Activated naive CD4-positive, alpha-beta T cell treated with anti-CD3 and anti-CD28 coated beads, Interleukin-2, amount 10 ng/mL, durations not matched to agents 7 days and 5 days (primary cell): ENCODE data around the gene PRSS3.
"Not testable (repeated sequence)": the region's sequence is repeated elsewhere in the genome, so short reads cannot be mapped to it uniquely, and the experiment has no call there.

Experiments
- CTCF ChIA-PET: fragments of 350-600 bp; sonication (Branson Sonifier 250); formaldehyde crosslinking; loops from one replicate; lab custom pipeline; 2021; ENCODE audit warnings: antibody characterized with exemption; lab: Charles Lee
- DNase-seq: peaks from one replicate; pipeline ENCODE4 v3.0.0-alpha.2; 2020
- H3K27ac Mint-ChIP-seq: one replicate; pipeline ENCODE4 v1.8.0; 2021; ENCODE audit warnings: mild to moderate bottlenecking, moderate library complexity, mixed read lengths
- H3K27me3 Mint-ChIP-seq: one replicate; pipeline ENCODE4 v1.8.0; 2021; ENCODE audit warnings: mild to moderate bottlenecking, mixed read lengths
- H3K36me3 Mint-ChIP-seq: one replicate; pipeline ENCODE4 v1.8.0; 2021; ENCODE audit warnings: mixed read lengths
- H3K4me1 Mint-ChIP-seq: one replicate; pipeline ENCODE4 v1.8.0; 2021; ENCODE audit warnings: mixed read lengths
- H3K4me3 Mint-ChIP-seq: one replicate; pipeline ENCODE4 v1.8.0; 2021; ENCODE audit warnings: mild to moderate bottlenecking, moderate library complexity, mixed read lengths
- H3K9me3 Mint-ChIP-seq: one replicate; pipeline ENCODE4 v1.8.0; 2021; ENCODE audit warnings: mixed read lengths

Gene PRSS3

GRCh38 chr9:33774074-33774659, 21.2 kb upstream of the PRSS3 start:
- H3K4me1 Mint-ChIP-seq, H3K36me3 Mint-ChIP-seq, H3K27ac Mint-ChIP-seq, H3K4me3 Mint-ChIP-seq, DNase-seq, H3K9me3 Mint-ChIP-seq: not testable (repeated sequence)
- CTCF ChIA-PET: interaction anchor here (0.6 kb wide), 1 partner anchor 51 kb away, joined by 3 read pairs; no protein-coding TSS in a partner anchor
- peaks cover 20% of the 10 kb centered on the region for H3K27me3 Mint-ChIP-seq

- CTCF ChIA-PET: interaction anchor here (0.6 to 1.2 kb wide), 2 partner anchors 21 to 39 kb away, joined by 3 read pairs; no protein-coding TSS in a partner anchor
- no peak overlapping the region for H3K4me3 Mint-ChIP-seq
- peaks cover 15% of the 10 kb centered on the region for H3K27me3 Mint-ChIP-seq
Measured at GRCh38 chr9:33776578-33776977, 18.8 kb upstream of the PRSS3 start.

GRCh38 chr9:33778700-33779351, 16.5 kb upstream of the PRSS3 start:
- Mint-ChIP-seq H3K4me3 (no peak overlapping the region), H3K27ac (no peak overlapping the region), H3K27me3 (peaks cover 13% of the 10 kb centered on the region), H3K4me1 (peaks cover 2% of the 10 kb centered on the region), H3K9me3 (no peaks in the 10 kb centered on the region), H3K36me3 (no peaks in the 10 kb centered on the region)
- DNase-seq: peak; percentile 64
- CTCF ChIA-PET: interaction anchor here (0.6 to 1.5 kb wide), 16 partner anchors 9 to 419 kb away, joined by 3 to 12 read pairs (median 4); no protein-coding TSS in a partner anchor

More at GRCh38 chr9:33776578-33776977, 18.8 kb upstream of the PRSS3 start:
- DNase-seq: no peak
- no peak overlapping the region for H3K27ac Mint-ChIP-seq
- H3K36me3 Mint-ChIP-seq: no peaks in the 10 kb centered on the region
- H3K9me3 Mint-ChIP-seq: no peaks in the 10 kb centered on the region
- H3K4me1 Mint-ChIP-seq: no peaks in the 10 kb centered on the region

GRCh38 chr9:33780276-33780675, 15.1 kb upstream of the PRSS3 start:
- DNase-seq: no peak
- H3K36me3 Mint-ChIP-seq: no peaks in the 10 kb centered on the region
- no peak overlapping the region for H3K4me3 Mint-ChIP-seq
- CTCF ChIA-PET: interaction anchor here (1.5 kb wide), 1 partner anchor 12 kb away, joined by 4 read pairs; no protein-coding TSS in a partner anchor
- H3K27me3 Mint-ChIP-seq: peaks cover 16% of the 10 kb centered on the region
- peaks cover 2% of the 10 kb centered on the region for H3K4me1 Mint-ChIP-seq
- no peaks in the 10 kb centered on the region for H3K9me3 Mint-ChIP-seq
- no peak overlapping the region for H3K27ac Mint-ChIP-seq

GRCh38 chr9:33781736-33782135, 13.6 kb upstream of the PRSS3 start:
- CTCF ChIA-PET: interaction anchor here (0.8 to 1.1 kb wide), 2 partner anchors 12 to 44 kb away, joined by 3 read pairs; no protein-coding TSS in a partner anchor
- DNase-seq: no peak
- no peaks in the 10 kb centered on the region for H3K36me3 Mint-ChIP-seq
- H3K9me3 Mint-ChIP-seq: no peaks in the 10 kb centered on the region
- H3K4me3 Mint-ChIP-seq: no peak overlapping the region
- H3K4me1 Mint-ChIP-seq: peaks cover 2% of the 10 kb centered on the region
- no peak overlapping the region for H3K27ac Mint-ChIP-seq
- peaks cover 28% of the 10 kb centered on the region for H3K27me3 Mint-ChIP-seq

GRCh38 chr9:33782395-33783152, 12.8 kb upstream of the PRSS3 start:
- CTCF ChIA-PET: interaction anchor here (1.5 kb wide), 1 partner anchor 45 kb away, joined by 3 read pairs; no protein-coding TSS in a partner anchor
- peaks cover 27% of the 10 kb centered on the region for H3K27me3 Mint-ChIP-seq
- no peaks in the 10 kb centered on the region for H3K9me3 Mint-ChIP-seq
- H3K4me1 Mint-ChIP-seq: peaks cover 2% of the 10 kb centered on the region
- no peak overlapping the region for H3K27ac Mint-ChIP-seq
- no peaks in the 10 kb centered on the region for H3K36me3 Mint-ChIP-seq
- H3K4me3 Mint-ChIP-seq: no peak overlapping the region
- no peak for DNase-seq

- Mint-ChIP-seq H3K9me3 (no peaks in the 10 kb centered on the region), H3K27me3 (peaks cover 30% of the 10 kb centered on the region), H3K4me3 (no peak overlapping the region), H3K27ac (no peak overlapping the region), H3K36me3 (no peaks in the 10 kb centered on the region), H3K4me1 (peaks cover 2% of the 10 kb centered on the region)
- CTCF ChIA-PET: no interaction called here
- DNase-seq: no peak
Measured at GRCh38 chr9:33785914-33786313, 9.4 kb upstream of the PRSS3 start.

GRCh38 chr9:33786681-33787080, 8.7 kb upstream of the PRSS3 start:
- DNase-seq: no peak
- H3K36me3 Mint-ChIP-seq: no peaks in the 10 kb centered on the region
- H3K4me3 Mint-ChIP-seq: no peak overlapping the region
- no peak overlapping the region for H3K27ac Mint-ChIP-seq
- H3K27me3 Mint-ChIP-seq: peaks cover 35% of the 10 kb centered on the region
- H3K4me1 Mint-ChIP-seq: peaks cover 2% of the 10 kb centered on the region
- H3K9me3 Mint-ChIP-seq: no peaks in the 10 kb centered on the region
- CTCF ChIA-PET: interaction anchor here (1.1 to 1.2 kb wide), 2 partner anchors 8 to 288 kb away, joined by 3 to 4 read pairs; no protein-coding TSS in a partner anchor

GRCh38 chr9:33787839-33788238, 7.5 kb upstream of the PRSS3 start:
- Mint-ChIP-seq H3K27ac (no peak overlapping the region), H3K36me3 (no peaks in the 10 kb centered on the region), H3K4me1 (no peaks in the 10 kb centered on the region), H3K27me3 (peaks cover 43% of the 10 kb centered on the region), H3K9me3 (no peaks in the 10 kb centered on the region), H3K4me3 (no peak overlapping the region)
- DNase-seq: no peak
- CTCF ChIA-PET: interaction anchor here (1.0 to 1.2 kb wide), 3 partner anchors 9 to 287 kb away, joined by 3 to 5 read pairs (median 4); no protein-coding TSS in a partner anchor

GRCh38 chr9:33789429-33789828, 5.9 kb upstream of the PRSS3 start:
- H3K4me3 Mint-ChIP-seq, DNase-seq, H3K36me3 Mint-ChIP-seq, H3K27ac Mint-ChIP-seq, H3K4me1 Mint-ChIP-seq, H3K9me3 Mint-ChIP-seq, CTCF ChIA-PET: not testable (repeated sequence)
- H3K27me3 Mint-ChIP-seq: peaks cover 49% of the 10 kb centered on the region

- no peak overlapping the region for H3K27ac Mint-ChIP-seq
- H3K4me1 Mint-ChIP-seq: no peaks in the 10 kb centered on the region
- no peaks in the 10 kb centered on the region for H3K9me3 Mint-ChIP-seq
- H3K4me3 Mint-ChIP-seq: no peak overlapping the region
- H3K27me3 Mint-ChIP-seq: peaks cover 59% of the 10 kb centered on the region
- CTCF ChIA-PET: interaction anchor here (1.3 kb wide), 1 partner anchor 12 kb away, joined by 4 read pairs; no protein-coding TSS in a partner anchor
- no peak for DNase-seq
- H3K36me3 Mint-ChIP-seq: no peaks in the 10 kb centered on the region
Measured at GRCh38 chr9:33791117-33791516, 4.2 kb upstream of the PRSS3 start.

- not testable (repeated sequence) for H3K27ac Mint-ChIP-seq, DNase-seq
- CTCF ChIA-PET: interaction anchor here (0.9 kb wide), 1 partner anchor 15 kb away, joined by 3 read pairs; no protein-coding TSS in a partner anchor
Measured at GRCh38 chr9:33793496-33793895, 1.9 kb upstream of the PRSS3 start.

GRCh38 chr9:33794560-33794959, 801 bp upstream of the PRSS3 start:
- Mint-ChIP-seq H3K4me3 (no peak overlapping the region), H3K27ac (no peak overlapping the region)
- CTCF ChIA-PET: interaction anchor here (0.9 kb wide), 1 partner anchor 16 kb away, joined by 3 read pairs; no protein-coding TSS in a partner anchor

More at GRCh38 chr9:33793496-33793895, 1.9 kb upstream of the PRSS3 start:
- peaks cover 57% of the 10 kb centered on the region for H3K27me3 Mint-ChIP-seq
- not testable (repeated sequence) for H3K4me1 Mint-ChIP-seq, H3K36me3 Mint-ChIP-seq, H3K9me3 Mint-ChIP-seq, H3K4me3 Mint-ChIP-seq

GRCh38 chr9:33795819-33796218, 458 bp downstream of the PRSS3 start:
- H3K27me3 Mint-ChIP-seq: peaks cover 67% of the 10 kb centered on the region
- no peak for DNase-seq
- H3K36me3 Mint-ChIP-seq: no peaks in the 10 kb centered on the region
- H3K4me3 Mint-ChIP-seq: no peak overlapping the region
- H3K4me1 Mint-ChIP-seq: no peaks in the 10 kb centered on the region
- H3K9me3 Mint-ChIP-seq: no peaks in the 10 kb centered on the region
- CTCF ChIA-PET: no interaction called here
- H3K27ac Mint-ChIP-seq: no peak overlapping the region

More at GRCh38 chr9:33794560-33794959, 801 bp upstream of the PRSS3 start:
- no peaks in the 10 kb centered on the region for H3K36me3 Mint-ChIP-seq
- H3K27me3 Mint-ChIP-seq: peaks cover 60% of the 10 kb centered on the region
- H3K9me3 Mint-ChIP-seq: no peaks in the 10 kb centered on the region
- DNase-seq: peak; percentile 37
- H3K4me1 Mint-ChIP-seq: no peaks in the 10 kb centered on the region
